ENCODE results near the gene NOC2L. TPM values are rescaled to one million over a fixed set of nuclear protein-coding genes. Genes with fewer than 3 reads are reported as not detected.
A peak's percentile ranks its signal among the peaks of the same experiment; 100 is the strongest.

Gene NOC2L
- total and polyA plus RNA-seq, 9 of the 15 experiments (the other 6 are each of a cell fraction or from before 2014, with no cell fraction given) = 4.0 to 410 (median 200) TPM

DNA sequence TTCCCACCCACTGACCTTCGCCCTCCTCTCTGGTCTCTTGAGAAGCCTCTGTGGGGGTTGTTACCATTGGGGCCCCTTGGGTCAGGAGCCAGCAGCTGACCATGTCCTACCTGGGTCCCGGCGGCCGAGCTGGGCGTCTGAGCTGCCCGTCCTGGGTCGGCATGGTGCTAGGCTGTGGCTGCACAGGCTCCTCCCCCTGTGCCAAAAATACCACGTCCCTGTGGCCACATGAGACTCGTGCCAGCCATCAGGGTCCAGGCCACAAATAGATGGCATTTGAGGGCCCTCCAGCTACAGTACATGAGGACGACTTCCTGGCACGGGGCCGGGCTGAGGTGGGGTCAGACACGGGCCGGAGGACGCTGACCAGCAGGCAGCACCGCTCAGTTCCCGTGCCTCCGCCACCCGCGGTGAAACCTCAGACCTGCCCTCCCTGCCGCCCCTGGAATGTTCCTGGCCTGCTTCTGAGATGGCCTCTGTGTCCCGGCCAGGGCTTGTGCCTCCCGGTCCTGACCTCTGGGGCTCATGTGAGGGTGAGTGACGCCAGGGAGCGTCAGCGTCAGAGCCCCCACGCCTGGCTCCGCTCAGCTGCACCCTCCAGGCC is 23.0 kb upstream of the NOC2L start, which contains the start of gene PERM1:
PERM1 (minus strand) TSS at position 139 of the 604 bp plus-strand sequence. CDS start 1,064 bp downstream, outside the sequence.
- Histone ChIP-seq H2AFZ (ENCODE audit: low read depth, low read length) (no peak within 1 kb of the TSS), H3K4me1 (replicated peaks in 1 of 2; ENCODE audit: control insufficient read depth in 2 of 2, insufficient read depth in 2 of 2, low read length in 2 of 2) (peaks cover 0 to 62% of the 10 kb centered on the region in 2 experiments; a peak in 3 of 5 replicates), H3K79me2 (ENCODE audit: control insufficient read depth, insufficient read depth, low read length) (no peaks in the 10 kb centered on the region), H3K4me2 (ENCODE audit: insufficient read depth, low read length) (no peak within 1 kb of the TSS), H3K36me3 (ENCODE audit: control insufficient read depth, insufficient read depth, low read length) (no peaks in the 10 kb centered on the region), H3K4me3 (no peak within 1 kb of the TSS), H4K20me1 (replicated peaks; ENCODE audit: control insufficient read depth, insufficient read depth, low read length) (peaks cover 13% of the 10 kb centered on the region), H3K9ac (ENCODE audit: insufficient read depth in 1 of 2, low read depth in 2 of 2, low read length in 2 of 2) (peak within 1 kb of the TSS in 1 of 2 experiments; percentile 67; a peak in 2 of 4 replicates), H3K9me3 (replicated peaks; ENCODE audit: control insufficient read depth, insufficient read depth, low read depth, low read length) (no peaks in the 10 kb centered on the region), H3K27ac (ENCODE audit: extremely low read depth, low read depth, low read length) (no peak within 1 kb of the TSS), H3K27me3 (ENCODE audit: control insufficient read depth in 2 of 2, insufficient read depth in 2 of 2, low read length in 2 of 2) (peaks cover 39 to 60% of the 10 kb centered on the region in 2 experiments; a peak in 4 of 5 replicates), H3K9me1 (ENCODE audit: control insufficient read depth, insufficient read depth, low read length) (no peaks in the 10 kb centered on the region)
- POLR2A ChIA-PET = interaction anchor here (0.7 to 1.7 kb wide), 5 partner anchors 11 to 224 kb away, joined by 3 to 8 read pairs (median 4); partner anchors contain the start of genes PLEKHN1 and TNFRSF18
- in situ Hi-C loops (cut with MboI) = loop anchor here (10.0 kb wide), 1 partner anchor 83 kb away; no protein-coding TSS in a partner anchor
- no TSS peak for BruUV-seq (replicated peaks)
- CTCF ChIA-PET (ENCODE audit: low intra/inter-chr PET ratio) = interaction anchor here (2.9 kb wide), 1 partner anchor 82 kb away, joined by 27 read pairs; no protein-coding TSS in a partner anchor
- DNase-seq (ENCODE audit: extremely low read depth in 1 of 4, low spot score in 3 of 4) = no peak
- FAIRE-seq = no peak
- 7% methylated on average over 25 of the region's 28 CpGs for WGBS (ENCODE audit: insufficient coverage, low coverage, missing lambda C conversion rate)
- intact Hi-C loops (cut with micrococcal nuclease) = loop anchor here (10.0 kb wide), 1 partner anchor 313 kb away; no protein-coding TSS in a partner anchor
- no peak for ATAC-seq
- TF ChIP-seq EGR1 (conservative IDR thresholded peaks at IDR 0.05) (no peak), PRPF4 (IDR thresholded peaks at IDR 0.05; ENCODE audit: insufficient read depth, low read depth, low read length, poor library complexity, severe bottlenecking) (no peak), EP400 (IDR thresholded peaks at IDR 0.05) (no peak), NCOA2 (IDR thresholded peaks at IDR 0.05; ENCODE audit: partially characterized antibody in 2 of 2) (no peak), STAT5A (IDR thresholded peaks at IDR 0.05; ENCODE audit: borderline replicate concordance, low read length) (no peak), HDAC6 (IDR thresholded peaks at IDR 0.05; ENCODE audit: low read depth, low read length) (no peak), ATF1 (CRISPR knock-in tag; IDR thresholded peaks at IDR 0.05) (no peak), ATF1 (tag; IDR thresholded peaks at IDR 0.05) (0 out of 2 replicates have a peak, but pooled peaks have one; percentile 16), RFX7 (CRISPR knock-in tag; IDR thresholded peaks at IDR 0.05) (no peak), CREB1 (IDR thresholded peaks at IDR 0.05) (no peak), CREB1 (CRISPR knock-in tag; IDR thresholded peaks at IDR 0.05) (0 out of 2 replicates have a peak, but pooled peaks have one; percentile 16), ZNF444 (CRISPR knock-in tag; IDR thresholded peaks at IDR 0.05) (no peak), TAF7 (tag; IDR thresholded peaks at IDR 0.05) (no peak), KAT7 (CRISPR knock-in tag; IDR thresholded peaks at IDR 0.05; ENCODE audit: borderline replicate concordance) (no peak)
- TF ChIP-seq, protein P1, sequence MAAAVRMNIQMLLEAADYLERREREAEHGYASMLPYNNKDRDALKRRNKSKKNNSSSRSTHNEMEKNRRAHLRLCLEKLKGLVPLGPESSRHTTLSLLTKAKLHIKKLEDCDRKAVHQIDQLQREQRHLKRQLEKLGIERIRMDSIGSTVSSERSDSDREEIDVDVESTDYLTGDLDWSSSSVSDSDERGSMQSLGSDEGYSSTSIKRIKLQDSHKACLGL (CRISPR knock-in tag; IDR thresholded peaks at IDR 0.05; ENCODE audit: borderline replicate concordance, poor library complexity, severe bottlenecking) = no peak
- TF ChIP-seq, protein P2, sequence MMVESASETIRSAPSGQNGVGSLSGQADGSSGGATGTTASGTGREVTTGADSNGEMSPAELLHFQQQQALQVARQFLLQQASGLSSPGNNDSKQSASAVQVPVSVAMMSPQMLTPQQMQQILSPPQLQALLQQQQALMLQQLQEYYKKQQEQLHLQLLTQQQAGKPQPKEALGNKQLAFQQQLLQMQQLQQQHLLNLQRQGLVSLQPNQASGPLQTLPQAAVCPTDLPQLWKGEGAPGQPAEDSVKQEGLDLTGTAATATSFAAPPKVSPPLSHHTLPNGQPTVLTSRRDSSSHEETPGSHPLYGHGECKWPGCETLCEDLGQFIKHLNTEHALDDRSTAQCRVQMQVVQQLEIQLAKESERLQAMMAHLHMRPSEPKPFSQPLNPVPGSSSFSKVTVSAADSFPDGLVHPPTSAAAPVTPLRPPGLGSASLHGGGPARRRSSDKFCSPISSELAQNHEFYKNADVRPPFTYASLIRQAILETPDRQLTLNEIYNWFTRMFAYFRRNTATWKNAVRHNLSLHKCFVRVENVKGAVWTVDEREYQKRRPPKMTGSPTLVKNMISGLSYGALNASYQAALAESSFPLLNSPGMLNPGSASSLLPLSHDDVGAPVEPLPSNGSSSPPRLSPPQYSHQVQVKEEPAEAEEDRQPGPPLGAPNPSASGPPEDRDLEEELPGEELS (CRISPR knock-in tag; IDR thresholded peaks at IDR 0.05; ENCODE audit: borderline replicate concordance) = no peak
- TF ChIP-seq, protein P3, sequence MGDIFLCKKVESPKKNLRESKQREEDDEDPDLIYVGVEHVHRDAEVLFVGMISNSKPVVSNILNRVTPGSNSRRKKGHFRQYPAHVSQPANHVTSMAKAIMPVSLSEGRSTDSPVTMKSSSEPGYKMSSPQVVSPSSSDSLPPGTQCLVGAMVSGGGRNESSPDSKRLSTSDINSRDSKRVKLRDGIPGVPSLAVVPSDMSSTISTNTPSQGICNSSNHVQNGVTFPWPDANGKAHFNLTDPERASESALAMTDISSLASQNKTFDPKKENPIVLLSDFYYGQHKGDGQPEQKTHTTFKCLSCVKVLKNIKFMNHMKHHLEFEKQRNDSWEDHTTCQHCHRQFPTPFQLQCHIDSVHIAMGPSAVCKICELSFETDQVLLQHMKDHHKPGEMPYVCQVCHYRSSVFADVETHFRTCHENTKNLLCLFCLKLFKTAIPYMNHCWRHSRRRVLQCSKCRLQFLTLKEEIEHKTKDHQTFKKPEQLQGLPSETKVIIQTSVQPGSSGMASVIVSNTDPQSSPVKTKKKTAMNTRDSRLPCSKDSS (IDR thresholded peaks at IDR 0.05; ENCODE audit: low read depth, partially characterized antibody) = no peak
